ENCODE results near the gene ABCC12. TPM values are rescaled to one million over a fixed set of nuclear protein-coding genes. Genes with fewer than 3 reads are reported as not detected.

ABCC12 gene
- polyA plus RNA-seq, 1 donor (not counting 4 experiments of a cell fraction or from before 2014, with no cell fraction given): not detected

GRCh38 chr16:48110000-48110399 is 45.8 kb downstream of the ABCC12 start:
- DNase-seq (ENCODE audit: low read depth, low spot score) (no peak), FAIRE-seq (no peak)
- dilution Hi-C loops (cut with MboI; ENCODE audit: extremely low pct_ligation_motif_present, low sequenced_read_pairs): no loop called here
- no peaks in the 10 kb centered on the region for H3K9me1 ChIP-seq (ENCODE audit: control insufficient read depth, extremely low read depth, insufficient read depth, low read length)
- no peaks in the 10 kb centered on the region for H3K9me3 ChIP-seq (ENCODE audit: control insufficient read depth, low read depth, low read length)
- no peaks in the 10 kb centered on the region for H4K20me1 ChIP-seq (ENCODE audit: control insufficient read depth, extremely low read depth, insufficient read depth, low read length)
- H3K27me3 ChIP-seq (ENCODE audit: control insufficient read depth, extremely low read depth, insufficient read depth, low read length): peaks cover 38% of the 10 kb centered on the region
- no peak overlapping the region for H3K4me2 ChIP-seq (ENCODE audit: control insufficient read depth, extremely low read depth, insufficient read depth, low read depth, low read length)
- H2AFZ ChIP-seq (ENCODE audit: control insufficient read depth, low read length): no peak overlapping the region
- no peaks in the 10 kb centered on the region for H3K4me1 ChIP-seq (ENCODE audit: control insufficient read depth, extremely low read depth, insufficient read depth, low read length)
- no peaks in the 10 kb centered on the region for H3K79me2 ChIP-seq (ENCODE audit: control insufficient read depth, insufficient read depth, low read length)
- TF ChIP-seq CTCF (optimal IDR thresholded peaks at IDR 0.05 in 1 of 3, IDR thresholded peaks at IDR 0.05 in 1 of 3, conservative IDR thresholded peaks at IDR 0.05 in 1 of 3; ENCODE audit: extremely low read depth in 1 of 3, insufficient read depth in 2 of 3, low read length in 3 of 3) (no peak), EZH2 (IDR thresholded peaks at IDR 0.05; ENCODE audit: low read length) (no peak)
- no peak overlapping the region for H3K4me3 ChIP-seq (ENCODE audit: control insufficient read depth in 2 of 3, extremely low read depth in 1 of 3, insufficient read depth in 2 of 3, low read depth in 1 of 3, low read length in 3 of 3)
- no peak overlapping the region for H3K9ac ChIP-seq (ENCODE audit: control insufficient read depth, extremely low read depth, insufficient read depth, low read length)
- H3K36me3 ChIP-seq (ENCODE audit: control insufficient read depth in 2 of 2, extremely low read depth in 1 of 2, insufficient read depth in 2 of 2, low read length in 2 of 2): no peaks in the 10 kb centered on the region
- H3K27ac ChIP-seq (ENCODE audit: control insufficient read depth, insufficient read depth, low read length): no peak overlapping the region

- H3K4me2 ChIP-seq (ENCODE audit: control insufficient read depth, extremely low read depth, insufficient read depth, low read depth, low read length): no peak overlapping the region
- no peaks in the 10 kb centered on the region for H3K9me1 ChIP-seq (ENCODE audit: control insufficient read depth, extremely low read depth, insufficient read depth, low read length)
- dilution Hi-C loops (cut with MboI; ENCODE audit: extremely low pct_ligation_motif_present, low sequenced_read_pairs): no loop called here
- H3K27ac ChIP-seq (ENCODE audit: control insufficient read depth, insufficient read depth, low read length): no peak overlapping the region
- no peaks in the 10 kb centered on the region for H3K36me3 ChIP-seq (ENCODE audit: control insufficient read depth in 2 of 2, extremely low read depth in 1 of 2, insufficient read depth in 2 of 2, low read length in 2 of 2)
- no peak overlapping the region for H3K4me3 ChIP-seq (ENCODE audit: control insufficient read depth in 2 of 3, extremely low read depth in 1 of 3, insufficient read depth in 2 of 3, low read depth in 1 of 3, low read length in 3 of 3)
- DNase-seq (ENCODE audit: low read depth, low spot score) (no peak), FAIRE-seq (no peak)
- TF ChIP-seq CTCF (optimal IDR thresholded peaks at IDR 0.05 in 1 of 3, IDR thresholded peaks at IDR 0.05 in 1 of 3, conservative IDR thresholded peaks at IDR 0.05 in 1 of 3; ENCODE audit: extremely low read depth in 1 of 3, insufficient read depth in 2 of 3, low read length in 3 of 3): no peak
- TF ChIP-seq EZH2 (IDR thresholded peaks at IDR 0.05; ENCODE audit: low read length): no peak
- no peaks in the 10 kb centered on the region for H3K9me3 ChIP-seq (ENCODE audit: control insufficient read depth, low read depth, low read length)
- H4K20me1 ChIP-seq (ENCODE audit: control insufficient read depth, extremely low read depth, insufficient read depth, low read length): no peaks in the 10 kb centered on the region
- H3K79me2 ChIP-seq (ENCODE audit: control insufficient read depth, insufficient read depth, low read length): no peaks in the 10 kb centered on the region
- H3K4me1 ChIP-seq (ENCODE audit: control insufficient read depth, extremely low read depth, insufficient read depth, low read length): no peaks in the 10 kb centered on the region
- no peak overlapping the region for H2AFZ ChIP-seq (ENCODE audit: control insufficient read depth, low read length)
- no peak overlapping the region for H3K9ac ChIP-seq (ENCODE audit: control insufficient read depth, extremely low read depth, insufficient read depth, low read length)
- H3K27me3 ChIP-seq (ENCODE audit: control insufficient read depth, extremely low read depth, insufficient read depth, low read length): peaks cover 41% of the 10 kb centered on the region
Measured at GRCh38 chr16:48109475-48109874, 46.3 kb downstream of the ABCC12 start.
